ENCODE data around the gene FADS1.

Gene FADS1

DNA sequence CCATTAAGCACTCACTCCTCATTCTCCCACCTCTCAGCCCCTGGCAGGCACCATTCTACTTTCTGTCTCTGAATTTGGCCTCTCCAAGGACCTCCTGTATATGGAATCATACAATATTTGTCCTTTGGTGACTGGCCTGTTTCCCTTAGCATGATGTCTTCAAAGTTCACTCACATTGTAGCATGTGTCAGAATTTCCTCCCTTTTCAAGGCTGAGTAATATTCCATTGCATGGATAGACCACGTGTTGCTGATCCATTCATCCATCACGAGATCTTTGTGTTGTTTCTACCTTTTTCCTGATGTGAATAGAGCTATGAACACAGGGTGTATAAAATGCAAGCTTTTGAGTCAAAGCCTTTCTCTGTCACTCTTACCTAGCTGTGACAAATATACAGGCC lies 22.9 kb upstream of the FADS1 start:
- TF ChIP-seq Cebpa-rat (IDR thresholded peaks at IDR 0.05): no peak
- Histone ChIP-seq H3K9me3 (replicated peaks in 1 of 11) (no peaks in the 10 kb centered on the region), H3K27ac (no peak overlapping the region), H4K20me1 (peaks cover 0 to 59% (median 0%) of the 10 kb centered on the region in 11 experiments; a peak in 9 of 22 replicates), H3K27me3 (no peaks in the 10 kb centered on the region), H3K4me1 (peaks cover 18 to 28% (median 25%) of the 10 kb centered on the region in 10 experiments), H3K9ac (no peak overlapping the region), H3K4me2 (no peak overlapping the region), H3K4me3 (no peak overlapping the region), H3K36me3 (peaks cover 72 to 86% (median 80%) of the 10 kb centered on the region in 11 experiments)

DNA sequence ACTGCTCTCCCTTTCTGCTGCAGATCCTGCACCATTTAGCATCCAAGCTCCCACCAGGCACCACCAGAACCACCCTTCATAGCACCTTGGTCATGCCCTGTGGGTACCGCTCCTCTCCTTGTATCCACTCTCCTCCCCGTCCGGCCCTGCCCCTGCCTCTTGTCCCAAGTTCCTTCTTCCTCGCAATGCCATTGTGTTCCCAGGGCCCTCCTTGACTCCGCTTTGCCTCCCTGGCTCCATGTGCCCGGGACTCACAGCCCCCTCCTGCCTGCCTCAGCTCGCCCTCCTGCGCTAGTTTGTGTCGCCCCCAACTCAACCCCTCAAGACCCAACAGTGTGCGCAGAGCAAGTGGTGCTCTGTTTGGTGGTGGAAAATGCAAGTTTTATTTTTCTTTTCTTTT lies 22.1 kb upstream of the FADS1 start:
- Histone ChIP-seq H3K27me3 (no peaks in the 10 kb centered on the region), H3K27ac (peak overlapping the region in 2 of 11 experiments; percentile 19 to 59; a peak in 2 of 22 replicates), H3K4me3 (no peak overlapping the region), H4K20me1 (peaks cover 0 to 58% (median 0%) of the 10 kb centered on the region in 11 experiments; a peak in 9 of 22 replicates), H3K9ac (no peak overlapping the region), H3K9me3 (replicated peaks in 1 of 11) (no peaks in the 10 kb centered on the region), H3K4me2 (no peak overlapping the region), H3K4me1 (peaks cover 26 to 34% (median 31%) of the 10 kb centered on the region in 10 experiments), H3K36me3 (peaks cover 64 to 81% (median 72%) of the 10 kb centered on the region in 11 experiments)
- no peak for TF ChIP-seq Cebpa-rat (IDR thresholded peaks at IDR 0.05)

DNA sequence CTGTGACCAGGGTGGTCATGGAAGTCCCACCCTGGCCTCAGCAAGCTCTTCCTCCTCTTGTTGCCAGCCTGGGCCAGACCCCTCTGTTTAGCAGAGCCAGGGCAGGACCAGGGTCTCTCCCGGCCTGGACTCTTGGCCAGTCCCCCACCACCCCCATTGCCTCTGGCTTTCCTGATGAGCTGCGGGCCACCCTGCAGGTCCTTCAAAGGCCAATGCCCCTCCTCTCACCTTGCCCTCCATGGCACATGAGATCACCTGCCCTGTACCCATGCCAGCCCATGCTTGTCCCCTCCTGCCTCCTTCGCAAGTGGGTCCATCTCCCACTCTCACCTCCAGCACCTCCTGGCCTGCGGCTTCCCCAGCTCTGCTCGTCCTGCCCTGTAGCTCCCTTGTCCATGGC lies 21.7 kb upstream of the FADS1 start:
- no peak overlapping the region for H3K4me2 ChIP-seq
- no peak overlapping the region for H3K4me3 ChIP-seq
- H3K9me3 ChIP-seq (replicated peaks in 1 of 11): no peaks in the 10 kb centered on the region
- H3K27ac ChIP-seq: peak overlapping the region in 3 of 11 experiments; percentile 19 to 59 (median 53); a peak in 5 of 22 replicates
- H3K36me3 ChIP-seq: peaks cover 60 to 81% (median 68%) of the 10 kb centered on the region in 11 experiments
- peaks cover 0 to 58% (median 0%) of the 10 kb centered on the region in 11 experiments; a peak in 9 of 22 replicates for H4K20me1 ChIP-seq
- peaks cover 30 to 38% (median 35%) of the 10 kb centered on the region in 10 experiments for H3K4me1 ChIP-seq
- H3K9ac ChIP-seq: no peak overlapping the region
- TF ChIP-seq Cebpa-rat (IDR thresholded peaks at IDR 0.05): no peak
- no peaks in the 10 kb centered on the region for H3K27me3 ChIP-seq

DNA sequence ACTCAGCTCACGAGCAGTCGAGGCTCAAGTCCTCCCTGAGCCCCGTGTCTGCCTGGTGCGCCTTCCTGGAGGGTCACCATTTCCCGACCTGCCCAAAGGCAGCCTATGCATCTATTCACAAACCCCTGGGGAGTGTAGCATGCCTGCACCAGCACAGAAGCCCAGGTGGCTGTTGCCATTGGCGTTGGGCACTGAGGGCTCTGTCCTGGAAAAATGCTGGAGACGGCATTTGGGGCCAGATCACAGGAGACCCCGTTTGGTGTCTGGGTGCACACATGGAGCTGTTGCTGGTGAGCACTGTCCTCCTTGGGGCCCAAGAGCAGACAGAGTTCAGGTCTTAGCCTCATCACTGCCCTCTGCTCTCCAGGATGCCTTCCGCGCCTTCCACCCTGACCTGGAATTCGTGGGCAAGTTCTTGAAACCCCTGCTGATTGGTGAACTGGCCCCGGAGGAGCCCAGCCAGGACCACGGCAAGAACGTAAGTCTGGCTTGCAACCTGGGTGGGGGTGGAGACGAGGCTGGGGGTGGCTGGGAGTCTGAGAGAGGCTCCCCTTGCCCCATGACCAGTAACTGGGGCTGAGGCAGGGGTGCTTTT lies 20.7 kb upstream of the FADS1 start:
- Histone ChIP-seq H3K27ac (peak overlapping the region in 7 of 11 experiments; percentile 14 to 99 (median 43); a peak in 10 of 22 replicates), H3K9ac (peak overlapping the region in 1 of 11 experiments; percentile 6; a peak in 2 of 22 replicates)

DNA sequence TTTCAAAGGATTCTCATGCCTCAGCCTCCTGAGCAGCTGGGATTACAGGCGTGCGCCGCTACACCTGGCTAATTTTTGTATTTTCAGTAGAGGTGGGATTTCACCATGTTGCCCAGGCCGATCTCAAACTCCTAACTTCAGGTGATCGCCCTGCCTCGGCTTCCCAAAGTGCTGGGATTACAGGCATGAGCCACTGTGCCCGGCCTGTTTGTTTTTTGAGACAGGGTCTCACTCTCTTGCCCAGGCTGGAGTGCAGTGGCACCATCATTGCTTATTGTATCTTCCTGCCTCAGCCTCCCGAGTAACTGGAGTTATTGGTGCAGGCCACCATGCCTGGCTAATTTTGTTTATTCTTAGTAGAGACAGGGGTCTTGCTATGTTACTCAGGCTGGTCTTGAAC lies 19.4 kb upstream of the FADS1 start:
- Histone ChIP-seq H3K9me3 (replicated peaks in 1 of 11) (no peaks in the 10 kb centered on the region), H4K20me1 (peaks cover 0 to 57% (median 19%) of the 10 kb centered on the region in 11 experiments; a peak in 14 of 22 replicates), H3K27ac (peak overlapping the region in 10 of 11 experiments; percentile 75 to 99 (median 94); a peak in 20 of 22 replicates), H3K4me2 (peak overlapping the region; percentile 91 to 100 (median 98); a peak in 21 of 22 replicates), H3K27me3 (no peaks in the 10 kb centered on the region), H3K4me1 (peaks cover 53 to 61% (median 58%) of the 10 kb centered on the region in 10 experiments), H3K4me3 (peak overlapping the region in 1 of 10 experiments; percentile 33; a peak in 2 of 20 replicates), H3K9ac (peak overlapping the region in 10 of 11 experiments; percentile 78 to 97 (median 88); a peak in 17 of 22 replicates), H3K36me3 (peaks cover 36 to 81% (median 53%) of the 10 kb centered on the region in 11 experiments)
- TF ChIP-seq Cebpa-rat (IDR thresholded peaks at IDR 0.05): no peak

More for the DNA sequence above, 20.7 kb upstream of the FADS1 start:
- Histone ChIP-seq H3K27me3 (no peaks in the 10 kb centered on the region), H3K9me3 (replicated peaks in 1 of 11) (no peaks in the 10 kb centered on the region), H3K4me2 (peak overlapping the region in 1 of 11 experiments; percentile 5; a peak in 3 of 22 replicates), H3K36me3 (peaks cover 50 to 81% (median 62%) of the 10 kb centered on the region in 11 experiments), H3K4me1 (peaks cover 40 to 48% (median 45%) of the 10 kb centered on the region in 10 experiments), H3K4me3 (no peak overlapping the region), H4K20me1 (peaks cover 0 to 54% (median 8%) of the 10 kb centered on the region in 11 experiments; a peak in 11 of 22 replicates)
- no peak for TF ChIP-seq Cebpa-rat (IDR thresholded peaks at IDR 0.05)

DNA sequence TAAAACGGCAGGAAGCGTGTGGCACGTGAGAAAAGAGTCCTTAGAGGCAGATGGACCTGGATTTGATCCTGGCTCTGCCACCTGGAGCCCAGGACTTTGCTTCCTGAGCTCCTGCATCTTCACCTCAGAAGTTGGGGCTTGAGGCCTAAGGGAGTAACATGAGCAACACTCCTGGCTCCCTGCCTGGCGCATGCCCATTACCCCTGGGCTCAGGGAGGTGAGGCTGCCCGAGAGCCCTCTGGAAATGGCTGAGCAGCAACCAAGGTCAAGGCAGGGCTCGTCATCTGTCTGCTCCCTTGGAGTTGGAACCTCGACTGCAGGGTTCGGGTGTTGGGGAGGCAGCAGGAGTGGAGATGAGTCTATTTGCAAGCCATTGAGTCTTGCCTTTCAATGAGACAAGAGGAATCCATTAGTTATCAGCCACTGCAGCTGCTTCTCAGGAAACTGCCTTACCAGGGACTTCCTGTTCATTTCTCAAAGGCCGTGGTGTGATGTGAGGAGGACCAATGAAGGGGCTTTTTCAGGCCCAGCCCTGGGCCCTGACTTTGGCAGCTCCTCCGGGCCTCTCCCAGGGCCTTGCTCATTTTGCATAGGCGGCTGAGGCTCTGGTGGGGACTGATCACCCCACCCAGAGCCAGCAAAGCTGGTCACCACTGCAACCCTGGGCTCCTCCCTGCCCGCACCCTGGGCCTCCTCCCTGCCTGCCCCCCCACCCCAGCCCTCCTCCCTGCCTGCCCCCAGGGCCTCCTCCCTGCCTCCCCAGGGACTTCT lies 17.7 kb upstream of the FADS1 start:
- Histone ChIP-seq H3K4me1 (peaks cover 70 to 79% (median 75%) of the 10 kb centered on the region in 10 experiments), H3K4me3 (peak overlapping the region in 9 of 10 experiments; percentile 11 to 97 (median 31); a peak in 13 of 20 replicates), H3K4me2 (peak overlapping the region; percentile 91 to 100 (median 98)), H3K9ac (peak overlapping the region; percentile 74 to 97 (median 84)), H3K27ac (peak overlapping the region; percentile 74 to 99 (median 92)), H3K36me3 (peaks cover 19 to 65% (median 36%) of the 10 kb centered on the region in 11 experiments), H4K20me1 (peaks cover 0 to 57% (median 33%) of the 10 kb centered on the region in 11 experiments; a peak in 17 of 22 replicates), H3K9me3 (replicated peaks in 1 of 11) (no peaks in the 10 kb centered on the region), H3K27me3 (no peaks in the 10 kb centered on the region)
- 0 out of 22 replicates have a peak, but pooled peaks of 1 of the 11 experiments have one; percentile 35 for TF ChIP-seq Cebpa-rat (IDR thresholded peaks at IDR 0.05)

DNA sequence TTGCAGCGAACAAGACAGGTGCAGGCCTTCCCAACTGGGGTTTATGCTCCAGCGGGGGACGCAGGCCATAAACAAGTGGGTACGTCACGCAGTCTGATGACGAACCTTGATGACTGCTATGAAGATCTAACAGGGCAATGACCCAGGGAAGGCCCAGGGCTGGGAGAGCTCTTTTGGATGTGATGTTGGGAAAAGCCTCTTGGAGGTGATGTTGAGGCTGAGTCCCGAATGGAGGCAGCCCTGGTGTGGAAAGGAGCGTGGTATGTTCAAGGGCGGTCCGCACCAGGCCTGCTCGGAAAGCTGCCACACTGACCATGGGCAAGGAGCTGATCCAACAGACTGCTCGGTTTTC lies 17.1 kb upstream of the FADS1 start:
- Histone ChIP-seq H3K4me1 (peaks cover 72 to 82% (median 77%) of the 10 kb centered on the region in 10 experiments), H3K4me2 (peak overlapping the region; percentile 91 to 100 (median 98)), H3K36me3 (peaks cover 15 to 59% (median 30%) of the 10 kb centered on the region in 11 experiments; a peak in 21 of 22 replicates), H3K4me3 (peak overlapping the region in 9 of 10 experiments; percentile 11 to 97 (median 30); a peak in 12 of 20 replicates), H3K9me3 (replicated peaks in 1 of 11) (no peaks in the 10 kb centered on the region), H3K9ac (peak overlapping the region; percentile 74 to 97 (median 84)), H3K27me3 (no peaks in the 10 kb centered on the region), H4K20me1 (peaks cover 0 to 57% (median 39%) of the 10 kb centered on the region in 11 experiments; a peak in 17 of 22 replicates), H3K27ac (peak overlapping the region; percentile 74 to 99 (median 92))
- no peak for TF ChIP-seq Cebpa-rat (IDR thresholded peaks at IDR 0.05)

DNA sequence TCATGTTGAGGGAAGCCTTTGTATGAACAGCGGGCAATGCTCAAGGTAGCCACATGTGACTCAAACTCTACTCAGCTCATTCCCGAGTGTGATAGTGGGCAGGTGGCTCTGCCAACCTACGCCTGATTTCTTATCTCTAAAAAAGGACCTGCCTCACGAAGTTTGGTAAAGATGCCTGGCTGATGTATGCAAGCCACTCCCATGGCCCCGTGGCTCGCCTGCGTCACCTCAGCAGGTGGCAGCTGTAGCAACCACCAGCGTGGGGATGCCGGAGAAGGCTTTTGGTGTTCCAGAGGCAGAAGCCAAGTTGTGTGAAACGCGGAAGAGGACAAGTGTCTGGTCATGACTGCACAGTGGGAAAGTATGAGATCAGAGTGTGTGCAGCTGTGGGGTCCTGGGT lies 16.7 kb upstream of the FADS1 start:
- peaks cover 0 to 53% (median 39%) of the 10 kb centered on the region in 11 experiments; a peak in 17 of 22 replicates for H4K20me1 ChIP-seq
- no peaks in the 10 kb centered on the region for H3K27me3 ChIP-seq
- peaks cover 72 to 82% (median 77%) of the 10 kb centered on the region in 10 experiments for H3K4me1 ChIP-seq
- H3K4me2 ChIP-seq: peak overlapping the region; percentile 91 to 100 (median 98)
- H3K9me3 ChIP-seq (replicated peaks in 1 of 11): no peaks in the 10 kb centered on the region
- peak overlapping the region in 9 of 10 experiments; percentile 11 to 97 (median 31); a peak in 10 of 20 replicates for H3K4me3 ChIP-seq
- H3K9ac ChIP-seq: peak overlapping the region; percentile 74 to 97 (median 84); a peak in 20 of 22 replicates
- H3K27ac ChIP-seq: peak overlapping the region; percentile 74 to 99 (median 92)
- no peak for TF ChIP-seq Cebpa-rat (IDR thresholded peaks at IDR 0.05)
- peaks cover 11 to 55% (median 26%) of the 10 kb centered on the region in 11 experiments; a peak in 21 of 22 replicates for H3K36me3 ChIP-seq

Measured in BLaER1 treated with 17β-estradiol and CSF1 and Interleukin-3, amounts not matched to agents 10 nM and 100 nM (cell line).